Kidney (tissue), 14 donors: ENCODE data around the gene MLN. TPM values are rescaled to one million over a fixed set of nuclear protein-coding genes. Genes with fewer than 3 reads are reported as not detected.

Experiments used
- DNase-seq, 5 donors: peaks; one replicate each; pipeline ENCODE4 v3.0.0-alpha.2; 2013 to 2020
- FAIRE-seq: peaks from 2 replicates; lab custom pipeline; 2012; peaks lifted over from hg19 to GRCh38; lab: Jason Lieb, UNC
- H3K27ac ChIP-seq, 2 donors: one replicate each; pipeline ENCODE4 v1.7.0; 2013; ENCODE audit warnings: low read depth in 2 of 2, low read length in 2 of 2, inconsistent platforms in 1 of 2
- H3K27me3 ChIP-seq: one replicate; pipeline ENCODE4 v1.7.1; 2013; ENCODE audit warnings: low read length, inconsistent platforms; ENCODE audit not compliant: control insufficient read depth, insufficient read depth
- H3K36me3 ChIP-seq, 3 donors: one replicate each; pipeline versions ENCODE4 v1.7.0 to v1.7.1; 2013; ENCODE audit warnings: low read length in 3 of 3, control low read depth in 1 of 3, inconsistent platforms in 1 of 3; ENCODE audit not compliant: insufficient read depth in 3 of 3, control insufficient read depth in 2 of 3
- H3K4me1 ChIP-seq, 3 donors: one replicate each; pipeline versions ENCODE4 v1.7.0 to v1.7.1; 2013; ENCODE audit warnings: low read length in 3 of 3, inconsistent platforms in 1 of 3, low read depth in 1 of 3; ENCODE audit not compliant: control insufficient read depth in 2 of 3, insufficient read depth in 2 of 3
- H3K4me3 ChIP-seq, 3 donors: one replicate each; pipeline versions ENCODE4 v1.7.0 to v1.8.1; 2013; ENCODE audit warnings: low read length in 3 of 3, control low read depth in 1 of 3, inconsistent platforms in 1 of 3
- H3K9ac ChIP-seq, 3 donors: one replicate each; pipeline versions ENCODE4 v1.7.0 to v1.7.1; 2013; ENCODE audit warnings: low read length in 3 of 3, control low read depth in 1 of 3, inconsistent platforms in 1 of 3
- H3K9me3 ChIP-seq, 3 donors: one replicate each; pipeline versions ENCODE4 v1.7.0 to v1.7.1; 2013; ENCODE audit warnings: low read length in 3 of 3, control low read depth in 1 of 3, inconsistent platforms in 1 of 3; ENCODE audit not compliant: control insufficient read depth in 2 of 3, insufficient read depth in 1 of 3
- intact Hi-C: fragments of 100-400 bp; cut with DNase I; formaldehyde crosslinking; loops from one replicate; pipeline ENCODE4 v1.11.1; 2022
- polyA plus RNA-seq: library from polyadenylated mRNA; stranded (reverse); fragments of 350-450 nt; fragmentation: Illumina TruSeq; extraction: RNeasy Lipid Tissue Mini Kit (QIAGEN cat#74804); gene quantifications from one replicate; pipeline ENCODE4 v1.2.3, GENCODE V29; 2014; ENCODE audit warnings: low read depth, low replicate concordance; ENCODE audit not compliant: insufficient read depth
- total RNA-seq: library from RNA; stranded (reverse); fragmentation: NEBNext Ultra II Directional; extraction: Animal tissue kit (Norgen Biotek cat#: 25700); gene quantifications from one replicate; pipeline ENCODE4 v1.2.1, GENCODE V29; 2021
- TF ChIP-seq, protein P1 (sequence below): IDR thresholded peaks from 3 replicates; pipeline ENCODE4 v1.5.1; 2012; ENCODE audit warnings: mild to moderate bottlenecking, moderate library complexity, borderline replicate concordance; ENCODE audit not compliant: insufficient read depth; ENCODE audit errors: extremely low read depth
- donor health status: control.
- donor health status: control.
- donor health status: control.
- donor health status: control.
- donor health status: control.
- donor health status: DM: yes; HTN: yes; CAD: no.
- donor health status: Normal renal cell carcinoma (clear cell type).

Gene MLN
- total and polyA plus RNA-seq, 2 donors from 2014 or later = not detected

DNA sequence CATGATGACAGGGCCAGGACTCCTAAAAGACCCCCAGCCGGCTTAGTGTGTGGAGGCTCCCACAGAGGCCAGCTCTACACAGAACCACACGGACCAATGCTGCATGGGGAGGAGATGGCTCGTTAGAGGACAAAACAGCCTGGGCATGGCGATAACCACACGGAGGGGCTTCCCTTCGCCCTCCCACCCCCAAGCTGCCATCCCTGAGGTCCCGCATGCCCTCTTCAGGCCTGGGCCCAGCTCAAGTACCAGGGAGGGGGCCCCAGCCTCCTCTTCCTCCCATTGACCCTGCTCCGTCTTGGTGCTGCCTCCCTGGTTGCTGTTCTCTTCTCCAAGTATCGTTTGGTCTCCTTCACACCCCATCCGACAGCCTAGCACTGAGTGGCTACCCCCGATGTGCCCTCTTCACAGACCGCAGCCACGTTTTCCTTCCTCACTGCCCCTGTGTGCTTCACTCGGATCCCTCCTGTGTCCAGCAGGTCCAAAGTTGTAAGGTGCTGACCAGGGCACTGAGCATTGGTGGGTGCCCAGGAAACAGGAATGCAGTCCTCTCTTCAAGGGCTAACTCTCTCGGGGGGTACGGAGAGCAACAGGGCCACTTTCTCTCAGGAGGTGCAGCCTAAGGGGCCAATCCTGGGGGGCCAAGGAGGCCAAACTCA, 9.6 kb upstream of the MLN start:
- Histone ChIP-seq H3K9me3 (no peaks in the 10 kb centered on the region), H3K27me3 (no peaks in the 10 kb centered on the region), H3K36me3 (no peaks in the 10 kb centered on the region), H3K9ac (no peak overlapping the region), H3K4me1 (peaks cover 0 to 6% (median 0%) of the 10 kb centered on the region in 3 donors), H3K4me3 (no peak overlapping the region), H3K27ac (no peak overlapping the region)
- intact Hi-C loops = no loop called here
- TF ChIP-seq, protein P1, sequence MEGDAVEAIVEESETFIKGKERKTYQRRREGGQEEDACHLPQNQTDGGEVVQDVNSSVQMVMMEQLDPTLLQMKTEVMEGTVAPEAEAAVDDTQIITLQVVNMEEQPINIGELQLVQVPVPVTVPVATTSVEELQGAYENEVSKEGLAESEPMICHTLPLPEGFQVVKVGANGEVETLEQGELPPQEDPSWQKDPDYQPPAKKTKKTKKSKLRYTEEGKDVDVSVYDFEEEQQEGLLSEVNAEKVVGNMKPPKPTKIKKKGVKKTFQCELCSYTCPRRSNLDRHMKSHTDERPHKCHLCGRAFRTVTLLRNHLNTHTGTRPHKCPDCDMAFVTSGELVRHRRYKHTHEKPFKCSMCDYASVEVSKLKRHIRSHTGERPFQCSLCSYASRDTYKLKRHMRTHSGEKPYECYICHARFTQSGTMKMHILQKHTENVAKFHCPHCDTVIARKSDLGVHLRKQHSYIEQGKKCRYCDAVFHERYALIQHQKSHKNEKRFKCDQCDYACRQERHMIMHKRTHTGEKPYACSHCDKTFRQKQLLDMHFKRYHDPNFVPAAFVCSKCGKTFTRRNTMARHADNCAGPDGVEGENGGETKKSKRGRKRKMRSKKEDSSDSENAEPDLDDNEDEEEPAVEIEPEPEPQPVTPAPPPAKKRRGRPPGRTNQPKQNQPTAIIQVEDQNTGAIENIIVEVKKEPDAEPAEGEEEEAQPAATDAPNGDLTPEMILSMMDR = no peak
- FAIRE-seq = no peak
- peak in 1 of 5 donors; percentile 58 for DNase-seq

GRCh38 chr6:33812669-33813068, 8.9 kb upstream of the MLN start:
- no peaks in the 10 kb centered on the region for H3K36me3 ChIP-seq
- no peak for FAIRE-seq
- H3K9ac ChIP-seq = no peak overlapping the region
- H3K4me1 ChIP-seq = no peaks in the 10 kb centered on the region
- no peaks in the 10 kb centered on the region for H3K27me3 ChIP-seq
- no peak overlapping the region for H3K4me3 ChIP-seq
- TF ChIP-seq, protein P1 = peak; percentile 17
- H3K27ac ChIP-seq = no peak overlapping the region
- no peaks in the 10 kb centered on the region for H3K9me3 ChIP-seq
- DNase-seq = peak; percentile 65 to 94 (median 90)
- intact Hi-C loops = no loop called here

DNA sequence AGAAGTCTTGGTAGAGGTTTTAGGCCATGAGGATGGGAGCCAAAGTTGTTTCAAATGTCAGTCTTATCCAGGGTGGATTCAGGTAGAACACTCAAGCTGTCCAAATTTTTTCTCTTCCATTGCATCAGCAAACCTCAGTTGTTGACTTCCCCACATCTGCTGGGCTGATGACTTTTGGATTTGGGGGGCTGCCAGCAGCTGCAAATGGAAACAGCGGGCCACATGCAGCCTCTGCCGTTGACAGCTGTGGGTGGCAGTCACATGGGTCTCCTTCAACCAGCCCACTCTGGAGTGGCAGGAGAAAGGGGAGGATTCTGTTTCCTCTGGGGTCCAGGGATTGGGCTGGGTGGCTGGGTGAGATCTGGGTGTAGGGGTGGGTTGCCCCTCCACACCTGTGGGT, 5.8 kb upstream of the MLN start:
- intact Hi-C loops = no loop called here

More for the DNA sequence above, 5.8 kb upstream of the MLN start:
- Histone ChIP-seq H3K4me1 (no peaks in the 10 kb centered on the region), H3K27me3 (no peaks in the 10 kb centered on the region), H3K4me3 (no peak overlapping the region), H3K9ac (no peak overlapping the region), H3K9me3 (no peaks in the 10 kb centered on the region), H3K27ac (no peak overlapping the region), H3K36me3 (no peaks in the 10 kb centered on the region)
- TF ChIP-seq, protein P1 = no peak
- DNase-seq (peak in 1 of 5 donors; percentile 45), FAIRE-seq (no peak)
